HG03045 (cell line): Measurements from ENCODE around the gene RNU5D-1.
"Not testable (repeated sequence)": the region's sequence is repeated elsewhere in the genome, so short reads cannot be mapped to it uniquely, and the experiment has no call there.

ENCODE experiments used
- ATAC-seq: cut with Tn5 transposase; IDR thresholded peaks from one replicate; pipeline ENCODE4 v1.9.1; 2021; ENCODE audit warnings: mild to moderate bottlenecking, moderate library complexity; ENCODE audit not compliant: unreplicated experiment

RNU5D-1 gene

GRCh38 chr1:44701141-44701573, 29.8 kb downstream of the RNU5D-1 start:
- ATAC-seq: no peak

DNA sequence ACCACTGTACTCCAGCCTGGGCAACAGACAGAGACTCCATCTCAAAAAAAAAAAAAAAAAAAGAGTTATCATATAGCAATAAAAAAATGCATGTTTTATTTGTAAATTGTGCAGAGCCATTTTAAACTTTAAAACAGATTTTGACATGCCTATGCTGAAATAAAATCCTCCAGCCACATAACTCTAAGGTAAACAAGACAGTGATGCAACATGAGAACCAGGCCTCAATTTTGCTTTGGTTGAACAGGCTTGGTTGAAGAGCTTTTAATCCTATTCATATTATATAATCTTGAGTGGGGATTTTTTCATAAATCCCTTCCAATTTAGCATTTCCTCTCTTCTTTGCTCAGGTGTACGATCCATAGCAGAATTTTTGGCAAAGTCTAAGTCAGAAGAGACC, 30.4 kb downstream of the RNU5D-1 start:
- ATAC-seq: no peak

DNA sequence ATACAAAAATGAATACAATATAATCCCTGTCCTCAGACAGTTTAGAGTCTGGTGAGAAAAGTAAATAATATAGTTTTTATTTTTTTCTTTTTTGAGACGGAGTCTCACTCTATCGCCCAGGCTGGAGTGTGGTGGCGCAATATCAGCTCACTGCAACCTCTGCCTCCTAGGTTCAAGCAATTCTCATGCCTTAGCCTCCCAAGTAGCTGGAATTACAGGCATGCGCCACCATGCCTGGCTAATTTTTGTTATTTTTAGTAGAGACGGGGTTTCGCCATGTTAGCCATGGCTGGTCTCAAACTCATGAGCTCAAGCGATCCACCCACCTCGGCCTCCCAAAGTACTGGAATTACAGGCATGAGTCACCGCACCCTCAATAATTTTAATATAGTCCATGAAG, 31.6 kb downstream of the RNU5D-1 start:
- ATAC-seq: not testable (repeated sequence)

- ATAC-seq: no peak
Measured at GRCh38 chr1:44698138-44698537, 32.8 kb downstream of the RNU5D-1 start.

DNA sequence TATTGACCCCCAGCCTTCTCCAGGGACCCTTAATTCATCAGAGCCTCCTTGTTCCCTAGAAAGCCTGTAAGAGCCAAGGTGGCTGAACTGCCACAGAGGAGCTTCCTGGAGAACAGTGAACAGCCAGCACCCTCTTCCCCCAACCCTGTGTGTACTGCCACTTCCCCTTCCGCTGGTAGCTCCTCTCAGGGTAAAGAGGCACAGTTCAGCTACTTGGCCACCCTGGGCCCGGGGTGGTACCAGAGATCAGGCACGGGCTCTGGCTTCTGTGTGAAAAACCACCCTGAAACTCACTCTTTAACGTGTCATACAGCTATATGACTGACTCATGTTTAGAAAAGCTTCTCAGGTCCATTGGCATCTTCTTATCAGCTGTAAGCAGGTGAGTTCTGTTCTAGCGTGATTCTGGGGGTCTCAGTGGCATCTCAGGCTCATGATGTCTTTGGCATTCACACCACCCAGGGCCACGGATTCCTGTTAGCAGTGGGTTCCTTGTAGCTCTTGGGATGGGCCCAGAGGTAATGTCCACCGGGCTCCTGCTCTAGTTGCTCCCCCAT, 34.1 kb downstream of the RNU5D-1 start:
- no peak for ATAC-seq

- no peak for ATAC-seq
Measured at GRCh38 chr1:44696101-44696500, 34.9 kb downstream of the RNU5D-1 start.

GRCh38 chr1:44695671-44696070, 35.3 kb downstream of the RNU5D-1 start:
- ATAC-seq: no peak

- peak; percentile 65 for ATAC-seq
Measured at GRCh38 chr1:44694863-44695478, 36.0 kb downstream of the RNU5D-1 start.

DNA sequence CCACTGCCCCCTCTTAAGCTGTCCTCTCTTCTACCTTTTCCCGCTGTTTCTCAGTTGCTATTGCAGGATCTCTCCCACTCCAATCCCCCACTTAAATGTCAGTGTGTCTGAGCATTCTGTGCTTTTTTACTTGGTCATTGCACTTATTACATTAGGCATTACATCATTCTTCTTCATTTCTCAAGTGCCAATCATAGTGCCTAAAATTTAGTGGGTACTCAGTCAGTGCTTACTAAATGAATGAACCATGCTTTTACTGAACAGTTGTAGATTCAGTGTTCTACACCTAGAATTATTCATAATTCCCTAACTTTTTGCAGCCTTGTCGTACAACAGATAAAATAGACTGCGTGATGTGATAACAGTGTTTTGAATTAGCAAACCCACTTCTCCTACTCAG, 37.1 kb downstream of the RNU5D-1 start:
- no peak for ATAC-seq

GRCh38 chr1:44693159-44693558, 37.8 kb downstream of the RNU5D-1 start:
- ATAC-seq: no peak

DNA sequence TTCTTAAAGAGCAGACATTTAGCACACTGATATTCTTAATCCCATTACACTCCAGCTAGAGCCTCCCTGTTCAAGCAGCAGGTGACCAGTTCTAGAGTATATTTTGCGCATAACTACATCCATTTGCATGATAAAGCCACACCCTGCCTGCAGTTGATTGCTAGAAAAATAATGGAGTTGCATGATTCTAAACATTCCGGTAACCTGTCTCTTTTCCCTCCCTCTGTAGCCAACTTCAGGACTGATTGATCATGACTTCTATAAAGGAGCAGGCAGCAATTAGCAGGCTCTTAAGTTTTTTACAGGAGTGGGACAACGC, 41.6 kb downstream of the RNU5D-1 start:
- ATAC-seq: no peak

DNA sequence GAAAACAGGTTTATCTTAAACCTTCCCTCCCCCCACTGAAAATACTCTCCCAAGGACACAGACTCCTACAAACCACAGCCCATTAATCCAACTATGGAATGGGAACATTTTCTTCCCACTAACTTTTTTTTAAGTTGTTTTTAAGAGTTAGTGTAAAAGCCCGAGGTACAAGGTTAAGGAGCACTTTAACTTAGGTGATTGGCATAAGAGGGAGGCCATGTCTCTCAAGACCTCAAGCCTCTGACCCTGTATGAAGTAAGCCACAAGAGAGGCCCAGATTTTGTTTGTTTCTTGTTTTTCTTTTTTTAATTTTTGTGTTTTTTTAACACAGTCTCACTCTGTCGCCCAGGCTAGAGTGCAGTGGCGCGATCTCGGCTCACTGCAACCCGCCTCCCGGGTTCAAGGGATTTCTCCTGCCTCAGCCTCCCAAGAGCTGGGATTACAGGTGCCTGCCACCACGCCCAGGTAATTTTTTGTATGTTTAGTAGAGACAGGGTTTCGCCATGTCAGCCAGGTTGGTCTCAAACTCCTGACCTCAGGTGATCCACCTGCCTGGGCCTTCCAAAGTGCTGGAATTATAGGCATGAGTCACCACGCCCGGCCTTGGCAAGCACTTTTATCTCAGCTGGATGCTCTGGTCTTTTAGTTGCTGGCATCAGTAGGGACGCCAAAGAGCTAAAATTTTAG, 42.1 kb downstream of the RNU5D-1 start:
- ATAC-seq: no peak

- no peak for ATAC-seq
Measured at GRCh38 chr1:44685881-44686280, 45.1 kb downstream of the RNU5D-1 start.

DNA sequence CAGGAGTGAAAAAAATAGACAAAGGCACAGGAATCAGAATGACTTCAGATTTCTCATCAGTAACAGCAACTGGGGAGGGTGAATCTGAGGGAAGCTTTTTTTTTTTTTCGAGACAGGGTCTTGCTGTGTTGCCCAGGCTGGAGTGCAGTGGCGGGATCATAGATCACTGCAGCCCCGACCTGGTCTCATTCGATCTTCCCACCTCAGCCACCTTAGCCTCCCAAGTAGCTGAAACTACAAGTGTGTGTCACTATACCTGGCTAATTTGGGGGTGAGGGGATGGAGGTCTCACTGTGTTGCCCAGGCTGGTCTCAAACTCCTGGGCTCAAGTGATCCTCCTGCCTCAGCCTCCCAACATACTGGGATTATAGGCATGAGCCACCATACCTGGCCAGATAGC, 45.8 kb downstream of the RNU5D-1 start:
- ATAC-seq: no peak

- peak; percentile 79 for ATAC-seq
Measured at GRCh38 chr1:44684525-44684924, 46.4 kb downstream of the RNU5D-1 start.

DNA sequence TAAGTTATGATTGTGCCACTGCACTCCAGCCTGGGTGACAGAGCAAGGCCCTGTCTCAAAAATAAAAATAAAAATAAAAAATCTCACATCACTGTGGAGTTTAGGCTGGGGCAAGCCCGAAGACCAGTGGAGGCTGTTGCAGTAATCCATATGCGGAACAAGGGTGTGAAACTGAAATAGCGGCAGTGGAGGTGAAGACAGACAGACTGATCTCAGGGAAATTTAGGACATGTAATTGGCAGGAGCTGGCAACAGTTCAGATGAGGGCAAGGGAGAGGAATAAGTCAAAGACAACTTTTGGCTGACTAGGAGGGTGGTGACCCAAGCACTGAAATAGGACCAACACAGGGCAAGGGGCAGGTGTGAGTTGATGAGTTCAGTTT, 48.1 kb downstream of the RNU5D-1 start:
- ATAC-seq: no peak

GRCh38 chr1:44681905-44682882, 48.8 kb downstream of the RNU5D-1 start:
- ATAC-seq: no peak
